HG03139 (cell line): ENCODE measurements around the gene ZSWIM6.

Source experiments
- ATAC-seq: cut with Tn5 transposase; IDR thresholded peaks from one replicate; pipeline ENCODE4 v1.9.1; 2021; ENCODE audit not compliant: unreplicated experiment

Gene ZSWIM6

GRCh38 chr5:61357745-61358144 is 25.7 kb downstream of the ZSWIM6 start:
- ATAC-seq: no peak

GRCh38 chr5:61362796-61363368 is 30.8 kb downstream of the ZSWIM6 start:
- ATAC-seq: no peak

DNA sequence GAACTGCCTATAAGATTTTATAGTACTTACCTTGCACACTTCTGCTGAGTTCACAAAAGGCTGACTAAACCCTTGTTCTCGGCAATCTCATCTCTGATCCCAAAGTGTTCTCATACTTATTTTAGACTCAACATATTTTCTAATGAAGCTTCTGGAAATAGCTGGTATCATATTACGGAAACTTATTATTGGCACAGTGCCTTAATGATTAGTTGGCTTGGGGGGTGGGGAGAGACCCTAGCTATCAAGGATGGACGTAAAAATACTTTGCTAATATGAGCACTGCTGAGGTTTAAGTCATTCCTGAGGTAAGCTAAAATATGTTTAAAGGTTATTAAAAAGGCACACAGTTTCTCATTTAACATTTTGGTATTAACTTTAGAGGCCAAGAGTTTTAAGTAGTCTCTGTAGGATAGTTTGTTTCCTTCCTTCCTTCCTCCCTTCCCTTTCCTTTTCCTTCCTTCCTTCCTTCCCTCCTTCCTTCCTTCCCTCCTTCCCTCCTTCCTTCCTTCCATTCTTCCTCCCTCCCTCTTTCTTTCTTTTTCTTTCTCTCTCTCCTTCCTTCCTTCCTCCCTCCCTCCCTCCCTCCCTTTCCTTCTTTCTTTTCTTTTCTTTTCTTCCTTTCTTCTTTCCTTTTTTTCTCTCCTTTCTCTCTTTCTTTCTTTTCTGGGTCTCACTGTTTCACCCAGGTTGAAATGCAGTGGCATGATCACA is 31.5 kb downstream of the ZSWIM6 start:
- no peak for ATAC-seq

- ATAC-seq: no peak
Observed at GRCh38 chr5:61366497-61367240, 34.6 kb downstream of the ZSWIM6 start.

GRCh38 chr5:61370506-61370905 is 38.4 kb downstream of the ZSWIM6 start:
- no peak for ATAC-seq

GRCh38 chr5:61371474-61371873 is 39.4 kb downstream of the ZSWIM6 start:
- ATAC-seq: no peak

GRCh38 chr5:61379677-61380076 is 47.6 kb downstream of the ZSWIM6 start:
- ATAC-seq: no peak

DNA sequence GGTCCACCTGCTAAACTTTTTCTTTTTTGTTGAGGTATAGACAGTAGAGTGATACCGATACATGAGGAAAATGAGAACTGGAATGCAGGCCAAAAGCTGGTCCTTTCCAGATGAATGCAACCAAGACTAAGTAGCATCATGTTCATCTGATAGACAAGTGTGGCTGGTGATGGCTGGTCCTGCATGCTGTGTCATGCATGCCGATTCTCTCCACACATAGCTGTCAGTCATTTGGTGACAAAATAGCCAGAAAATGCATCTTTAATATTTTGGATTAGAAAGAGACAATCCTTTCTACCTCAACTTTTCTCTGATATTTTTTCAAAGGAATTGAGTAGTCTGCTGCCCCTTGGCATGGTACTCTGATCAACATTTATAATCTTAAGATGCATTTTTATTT is 49.9 kb downstream of the ZSWIM6 start:
- no peak for ATAC-seq

DNA sequence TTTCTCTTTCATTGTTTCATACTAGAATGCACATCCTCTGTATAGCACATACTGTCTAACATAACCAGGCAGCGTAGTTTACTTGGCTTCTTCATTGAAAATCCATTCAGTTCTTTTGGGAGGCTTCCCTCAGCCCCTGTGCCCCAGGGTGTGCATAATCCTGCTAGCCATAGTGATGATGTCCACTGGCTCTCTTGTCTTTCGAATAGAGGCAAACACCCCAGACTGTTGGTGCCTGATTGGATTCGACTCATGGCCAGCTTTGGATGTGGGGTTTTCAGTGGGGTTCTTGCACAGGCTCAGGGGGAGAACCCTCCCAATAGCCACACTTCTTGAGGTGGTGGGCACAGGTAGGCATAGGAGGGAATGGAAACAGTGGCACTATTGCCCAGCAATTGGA is 53.6 kb downstream of the ZSWIM6 start:
- ATAC-seq: no peak

DNA sequence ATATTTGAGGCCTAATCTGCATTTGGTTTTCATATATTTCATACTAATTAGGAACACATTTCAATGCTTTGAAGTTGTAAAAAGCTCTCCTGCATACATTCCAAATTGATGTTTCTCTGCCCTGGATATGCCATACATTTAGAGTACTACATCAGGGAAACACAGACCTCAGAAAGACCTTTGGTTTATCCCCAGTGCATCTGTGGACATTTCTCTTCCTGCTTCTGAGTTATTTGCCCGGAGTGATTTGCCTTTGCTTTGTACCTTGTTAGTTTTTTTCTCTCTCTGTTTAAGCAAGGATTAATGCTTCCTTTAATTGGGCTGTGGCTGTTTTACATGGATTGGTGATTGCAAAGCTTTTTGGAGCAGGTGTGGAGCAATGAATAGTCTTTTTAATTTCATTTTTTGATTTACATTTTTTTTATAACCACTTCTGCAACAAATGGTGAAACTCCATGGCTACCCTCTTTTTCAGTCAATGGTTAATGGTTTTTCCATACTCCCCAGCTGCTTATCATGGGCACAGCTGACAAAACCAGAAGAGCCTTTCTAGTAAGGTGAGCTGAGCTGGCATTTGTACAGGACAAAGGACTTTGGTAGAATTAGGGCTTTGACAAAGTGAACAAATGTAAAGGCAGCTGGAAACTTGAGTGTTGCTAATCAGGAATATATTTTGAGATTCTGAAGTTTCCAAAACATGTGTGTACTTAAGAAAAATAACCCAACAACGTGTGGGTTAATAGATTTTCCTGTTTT is 54.2 kb downstream of the ZSWIM6 start:
- no peak for ATAC-seq

DNA sequence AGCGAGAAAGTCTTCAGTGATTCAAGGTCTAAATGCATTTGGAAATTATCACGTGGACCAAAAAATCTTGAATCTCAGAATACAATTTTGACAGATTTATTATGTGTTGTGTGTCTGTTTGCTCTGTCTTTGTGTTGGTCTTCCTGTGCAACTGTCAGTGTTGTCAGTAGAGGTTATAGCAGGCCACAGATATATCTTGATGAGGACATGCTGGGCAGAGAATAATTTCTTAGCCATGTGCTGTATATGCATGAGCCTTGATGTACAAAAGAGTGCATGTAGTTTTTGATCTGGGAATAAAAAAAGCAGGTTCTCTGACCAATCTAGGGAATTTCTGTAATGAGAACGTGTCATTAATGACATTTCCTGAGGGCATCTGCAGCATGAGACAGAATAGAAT is 57.6 kb downstream of the ZSWIM6 start:
- ATAC-seq: no peak

DNA sequence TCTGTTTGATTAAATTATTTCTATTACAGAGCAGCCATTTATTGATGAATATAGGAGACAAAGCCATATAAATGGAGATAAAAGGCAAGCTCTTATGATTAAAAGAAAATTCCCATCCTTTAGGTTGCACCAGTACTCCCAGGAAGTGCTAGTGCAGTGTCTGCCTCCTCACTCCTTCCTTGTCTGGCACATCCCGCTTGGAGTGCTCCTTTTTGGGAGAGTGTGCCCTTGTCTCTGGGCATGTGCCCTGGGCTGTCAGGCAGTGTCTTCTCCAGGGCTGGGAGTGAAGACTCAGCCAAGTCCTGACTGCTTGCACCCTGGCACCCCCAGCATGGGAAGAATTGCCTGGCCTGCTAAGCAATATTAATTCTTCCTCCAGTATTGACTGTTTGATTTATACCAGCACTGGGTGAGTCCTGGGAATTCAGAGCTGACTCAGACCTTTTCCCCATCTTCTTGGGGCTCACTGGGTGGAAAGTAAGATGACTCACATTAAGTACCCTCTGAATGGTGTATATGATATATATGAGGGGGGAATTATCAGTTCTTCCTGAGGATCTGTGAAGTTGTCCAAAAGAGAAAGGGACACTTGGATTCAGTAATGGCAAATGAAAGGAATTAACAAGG is 62.1 kb downstream of the ZSWIM6 start:
- no peak for ATAC-seq

GRCh38 chr5:61394793-61395192 is 62.7 kb downstream of the ZSWIM6 start:
- no peak for ATAC-seq

DNA sequence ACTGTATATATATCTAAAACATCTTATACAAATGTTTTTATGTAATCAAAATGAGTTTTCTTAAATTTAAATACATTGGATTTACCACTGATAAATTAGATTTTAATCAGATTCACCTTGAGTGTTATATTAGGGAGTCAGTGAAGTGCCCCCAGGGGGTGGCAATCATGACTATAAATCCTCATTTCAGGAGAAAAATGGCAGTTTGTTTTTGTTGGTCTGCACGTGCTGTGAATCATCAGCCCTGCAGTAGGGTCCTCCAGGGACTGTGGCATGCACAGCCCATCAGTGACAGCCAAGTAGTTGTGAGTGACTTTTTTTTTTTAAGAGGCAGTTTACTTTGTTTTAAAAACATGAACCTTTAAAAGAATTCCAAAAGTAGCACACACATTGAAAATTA is 65.2 kb downstream of the ZSWIM6 start:
- ATAC-seq: no peak

DNA sequence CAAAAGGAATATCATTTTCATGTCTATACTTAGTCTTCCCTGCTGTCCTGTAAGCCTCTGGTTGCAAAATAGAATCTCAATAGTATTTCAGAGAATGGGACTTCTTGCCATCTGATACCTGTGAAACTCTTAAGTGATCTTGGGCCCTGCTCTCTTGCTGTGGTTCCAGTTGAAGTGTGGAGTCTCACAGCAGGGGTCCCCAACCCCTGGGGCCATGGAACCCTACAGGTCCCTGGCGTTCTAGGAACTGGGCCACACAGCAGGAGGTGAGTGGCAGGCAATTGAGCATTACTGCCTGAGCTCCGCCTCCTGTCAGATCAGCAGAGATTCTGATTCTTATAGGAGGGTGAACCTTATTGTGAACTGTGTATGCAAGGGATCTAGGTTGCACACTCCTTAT is 65.9 kb downstream of the ZSWIM6 start:
- no peak for ATAC-seq

DNA sequence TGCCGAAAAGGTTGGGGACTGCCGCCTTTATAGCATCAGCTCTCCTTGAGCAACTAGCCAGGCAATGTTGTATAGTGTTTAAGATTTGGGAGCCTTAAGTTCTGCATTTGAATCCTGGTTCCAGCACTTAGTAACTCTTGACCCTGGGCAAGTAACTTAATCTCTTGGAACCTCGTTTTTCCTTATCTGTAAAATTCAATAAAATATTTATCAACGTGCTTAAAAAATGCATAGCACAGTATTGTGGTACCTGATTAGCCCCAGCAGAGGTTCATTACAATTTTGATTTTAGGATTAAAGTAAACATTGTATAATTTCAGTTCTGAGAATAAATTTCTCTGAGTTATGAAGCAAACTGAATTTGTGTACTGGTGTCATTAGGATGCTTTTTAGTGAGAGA is 66.4 kb downstream of the ZSWIM6 start:
- ATAC-seq: no peak

GRCh38 chr5:61399679-61400078 is 67.6 kb downstream of the ZSWIM6 start:
- no peak for ATAC-seq

DNA sequence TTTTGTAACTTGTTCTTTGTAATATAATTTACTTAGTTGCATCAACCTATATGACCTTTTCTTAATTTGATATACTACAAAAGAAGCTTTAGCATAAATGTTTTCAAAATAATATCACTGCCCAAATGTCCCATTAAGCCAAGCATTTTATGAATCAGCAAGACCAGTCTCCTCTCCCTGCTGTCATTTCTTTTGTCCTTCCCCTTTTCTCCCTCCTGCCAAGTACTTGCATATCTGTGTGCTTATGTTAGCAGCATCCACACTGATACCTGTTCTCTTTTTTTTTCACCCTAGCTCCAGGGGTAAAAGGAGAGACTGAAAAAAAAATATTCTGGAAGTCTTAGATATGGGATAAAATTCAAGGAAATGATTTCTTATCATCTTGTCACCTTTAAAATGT is 69.7 kb downstream of the ZSWIM6 start:
- no peak for ATAC-seq

DNA sequence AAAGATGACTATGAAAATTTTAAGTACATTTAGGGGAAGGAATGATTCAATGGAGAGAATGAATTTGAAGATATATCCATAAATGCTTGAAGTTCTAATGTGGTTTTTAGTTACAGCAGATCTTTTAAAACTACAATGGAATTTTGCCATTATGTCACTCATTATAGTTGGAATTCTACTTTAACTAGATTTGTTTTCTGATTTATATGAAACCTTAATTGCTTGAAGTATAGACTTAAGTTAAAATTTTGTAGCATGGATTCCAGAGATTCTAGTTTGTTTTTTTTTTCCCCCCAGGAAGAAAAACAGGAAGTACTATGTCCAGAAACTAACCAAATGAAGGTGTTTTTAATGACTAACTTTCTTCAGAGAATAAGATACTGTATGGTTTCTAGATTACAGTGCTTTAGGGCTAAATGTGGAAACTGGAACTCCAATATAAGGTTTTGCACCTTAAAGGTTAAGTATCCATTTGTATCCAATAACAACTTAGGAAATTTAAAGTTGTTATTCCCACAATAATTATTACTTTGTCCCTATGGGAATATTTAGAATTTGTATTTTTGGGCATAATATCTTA is 70.3 kb downstream of the ZSWIM6 start:
- no peak for ATAC-seq

- ATAC-seq: no peak
Observed at GRCh38 chr5:61402970-61403900, 71.2 kb downstream of the ZSWIM6 start.
